Vagina (tissue), 2 donors: ENCODE data around the gene SKAP1.

ENCODE experiments used
- CTCF ChIP-seq, 3 experiments: fragments of 450-650 bp in 2 of 3; fragments of 200-600 bp in 1 of 3; sonication (generic) in 1 of 3; IDR thresholded peaks; one replicate each; pipeline ENCODE4 v1.5.1; 2017 to 2019; ENCODE audit warnings: antibody characterized with exemption in 3 of 3, mild to moderate bottlenecking in 2 of 3, moderate library complexity in 2 of 3
- POLR2A ChIP-seq, 2 donors: fragments of 450-650 bp; IDR thresholded peaks; one replicate each; pipeline ENCODE4 v1.6.1; 2017; ENCODE audit warnings: antibody characterized with exemption in 2 of 2, mild to moderate bottlenecking in 2 of 2, moderate library complexity in 2 of 2
- POLR2AphosphoS5 ChIP-seq, 2 donors: sonication (generic); formaldehyde crosslinking; IDR thresholded peaks; one replicate each; pipeline ENCODE4 v1.9.0; 2017; ENCODE audit warnings: antibody characterized with exemption in 2 of 2, mild to moderate bottlenecking in 2 of 2, low read depth in 1 of 2; ENCODE audit not compliant: insufficient read depth in 1 of 2

DNA sequence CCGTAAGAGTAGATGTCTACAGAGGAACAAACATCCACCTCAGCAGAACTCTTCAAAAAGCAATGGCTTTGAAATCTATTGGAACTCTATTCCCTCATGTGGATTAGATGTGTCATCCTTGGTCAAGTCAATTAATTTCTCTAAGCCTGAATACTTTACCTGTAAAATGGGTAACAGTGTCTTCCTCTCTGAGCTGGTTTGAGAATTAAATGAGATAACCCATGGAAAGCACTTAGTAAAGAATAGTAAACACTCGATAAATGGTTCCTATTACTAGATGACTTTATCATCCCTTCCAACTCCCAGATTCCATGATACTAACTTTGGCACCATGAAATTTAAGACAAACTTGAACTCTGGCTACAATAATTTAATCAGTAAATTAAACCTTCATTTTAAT is 89.1 kb downstream of the SKAP1 start:
- TF ChIP-seq CTCF (IDR thresholded peaks at IDR 0.05) (no peak), POLR2A (IDR thresholded peaks at IDR 0.05) (no peak), POLR2AphosphoS5 (IDR thresholded peaks at IDR 0.05; ENCODE audit: insufficient read depth in 1 of 2, low read depth in 1 of 2) (no peak)
